ENCODE data around the gene BMPER.

DNA sequence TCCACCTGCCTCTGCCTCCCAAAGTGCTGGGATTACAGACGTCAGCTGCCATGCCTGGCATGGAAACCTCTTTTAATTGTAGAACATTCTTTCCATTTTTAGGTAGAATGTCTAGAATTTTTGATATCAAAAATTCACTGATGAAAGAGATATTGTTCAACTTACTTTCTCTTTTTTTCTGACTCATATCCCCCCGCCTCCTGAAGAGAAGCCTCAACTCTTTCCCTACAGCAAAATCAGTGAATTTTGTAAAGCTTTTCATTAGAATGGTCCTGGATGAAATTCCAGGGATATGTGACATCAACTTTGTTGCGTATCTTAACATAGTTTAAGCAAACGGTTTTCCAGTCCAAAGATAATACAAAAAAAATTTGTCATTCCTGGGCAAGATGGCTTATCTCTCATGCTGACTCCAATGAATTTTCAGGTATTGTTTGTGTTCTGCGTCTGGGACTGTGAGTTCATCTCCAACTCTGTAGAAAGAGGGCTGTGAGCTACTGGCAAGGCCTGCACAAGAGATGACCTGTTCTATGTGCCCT lies 256.8 kb downstream of the BMPER start:
- TF ChIP-seq FOXP2 (optimal IDR thresholded peaks at IDR 0.05; ENCODE audit: borderline replicate concordance, extremely low read depth, extremely low read length, insufficient read depth), result no peak
- TF ChIP-seq, protein P1, sequence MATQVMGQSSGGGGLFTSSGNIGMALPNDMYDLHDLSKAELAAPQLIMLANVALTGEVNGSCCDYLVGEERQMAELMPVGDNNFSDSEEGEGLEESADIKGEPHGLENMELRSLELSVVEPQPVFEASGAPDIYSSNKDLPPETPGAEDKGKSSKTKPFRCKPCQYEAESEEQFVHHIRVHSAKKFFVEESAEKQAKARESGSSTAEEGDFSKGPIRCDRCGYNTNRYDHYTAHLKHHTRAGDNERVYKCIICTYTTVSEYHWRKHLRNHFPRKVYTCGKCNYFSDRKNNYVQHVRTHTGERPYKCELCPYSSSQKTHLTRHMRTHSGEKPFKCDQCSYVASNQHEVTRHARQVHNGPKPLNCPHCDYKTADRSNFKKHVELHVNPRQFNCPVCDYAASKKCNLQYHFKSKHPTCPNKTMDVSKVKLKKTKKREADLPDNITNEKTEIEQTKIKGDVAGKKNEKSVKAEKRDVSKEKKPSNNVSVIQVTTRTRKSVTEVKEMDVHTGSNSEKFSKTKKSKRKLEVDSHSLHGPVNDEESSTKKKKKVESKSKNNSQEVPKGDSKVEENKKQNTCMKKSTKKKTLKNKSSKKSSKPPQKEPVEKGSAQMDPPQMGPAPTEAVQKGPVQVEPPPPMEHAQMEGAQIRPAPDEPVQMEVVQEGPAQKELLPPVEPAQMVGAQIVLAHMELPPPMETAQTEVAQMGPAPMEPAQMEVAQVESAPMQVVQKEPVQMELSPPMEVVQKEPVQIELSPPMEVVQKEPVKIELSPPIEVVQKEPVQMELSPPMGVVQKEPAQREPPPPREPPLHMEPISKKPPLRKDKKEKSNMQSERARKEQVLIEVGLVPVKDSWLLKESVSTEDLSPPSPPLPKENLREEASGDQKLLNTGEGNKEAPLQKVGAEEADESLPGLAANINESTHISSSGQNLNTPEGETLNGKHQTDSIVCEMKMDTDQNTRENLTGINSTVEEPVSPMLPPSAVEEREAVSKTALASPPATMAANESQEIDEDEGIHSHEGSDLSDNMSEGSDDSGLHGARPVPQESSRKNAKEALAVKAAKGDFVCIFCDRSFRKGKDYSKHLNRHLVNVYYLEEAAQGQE (IDR thresholded peaks at IDR 0.05; ENCODE audit: insufficient read depth in 1 of 2, low read depth in 2 of 2, low read length in 2 of 2), result no peak
